ENCODE data around the gene BSN.

- TF ChIP-seq CTCF (IDR thresholded peaks at IDR 0.05) (no peak), POLR2A (IDR thresholded peaks at IDR 0.05) (no peak)
Observed at GRCh38 chr3:49611719-49612118, 57.4 kb downstream of the BSN start.

Data from body of pancreas (tissue), 4 donors.